ENCODE results near the gene DGKE.

The DGKE gene

GRCh38 chr17:56851008-56851407 is 17.1 kb downstream of the DGKE start:
- DNase-seq = no peak

- no peak for DNase-seq
These were observed 27.9 kb downstream of the DGKE start for GRCh38 chr17:56861899-56862298.

GRCh38 chr17:56863974-56864373 is 30.0 kb downstream of the DGKE start:
- DNase-seq = no peak

GRCh38 chr17:56866076-56866475 is 32.1 kb downstream of the DGKE start:
- no peak for DNase-seq

- no peak for DNase-seq
These were observed 32.5 kb downstream of the DGKE start for GRCh38 chr17:56866496-56866895.

GRCh38 chr17:56867948-56868376 is 34.0 kb downstream of the DGKE start:
- DNase-seq = no peak

- DNase-seq = no peak
These were observed 34.8 kb downstream of the DGKE start for GRCh38 chr17:56868716-56869115.

- DNase-seq = no peak
These were observed 36.2 kb downstream of the DGKE start for GRCh38 chr17:56870081-56870651.

GRCh38 chr17:56876766-56877179 is 42.8 kb downstream of the DGKE start:
- DNase-seq = no peak

GRCh38 chr17:56879280-56879679 is 45.3 kb downstream of the DGKE start:
- no peak for DNase-seq

- no peak for DNase-seq
These were observed 46.2 kb downstream of the DGKE start for GRCh38 chr17:56880133-56880532.

- no peak for DNase-seq
These were observed 46.6 kb downstream of the DGKE start for GRCh38 chr17:56880571-56880970.

- no peak for DNase-seq
These were observed 47.8 kb downstream of the DGKE start for GRCh38 chr17:56881685-56882295.

- DNase-seq = no peak
These were observed 49.7 kb downstream of the DGKE start for GRCh38 chr17:56883616-56884015.

- DNase-seq = no peak
These were observed 50.7 kb downstream of the DGKE start for GRCh38 chr17:56884483-56885311.

- no peak for DNase-seq
These were observed 51.3 kb downstream of the DGKE start for GRCh38 chr17:56885312-56885657.

- no peak for DNase-seq
These were observed 52.4 kb downstream of the DGKE start for GRCh38 chr17:56886288-56886731.

GRCh38 chr17:56887105-56887504 is 53.2 kb downstream of the DGKE start:
- DNase-seq = no peak

GRCh38 chr17:56887552-56888467 is 53.9 kb downstream of the DGKE start:
- no peak for DNase-seq

- no peak for DNase-seq
These were observed 56.4 kb downstream of the DGKE start for GRCh38 chr17:56890390-56890789.

GRCh38 chr17:56890906-56891674 is 57.1 kb downstream of the DGKE start:
- DNase-seq = no peak

GRCh38 chr17:56891751-56892150 is 57.8 kb downstream of the DGKE start:
- DNase-seq = no peak

Data from hippocampal formation (tissue), 2 donors.